Duodenal mucosa (tissue), 2 donors: ENCODE measurements around the gene RPS3.

Experiments
- H3K27ac ChIP-seq: one replicate; pipeline ENCODE4 v1.7.0; 2013; ENCODE audit warnings: low read depth, low read length
- H3K27me3 ChIP-seq, 2 donors: one replicate each; pipeline ENCODE4 v1.7.0; 2013; ENCODE audit warnings: low read length in 2 of 2, control low read depth in 1 of 2; ENCODE audit not compliant: insufficient read depth in 2 of 2, control insufficient read depth in 1 of 2
- H3K36me3 ChIP-seq, 2 donors: one replicate each; pipeline ENCODE4 v1.7.0; 2013; ENCODE audit warnings: low read length in 2 of 2, control low read depth in 1 of 2; ENCODE audit not compliant: insufficient read depth in 2 of 2, control insufficient read depth in 1 of 2
- H3K4me1 ChIP-seq, 2 donors: one replicate each; pipeline ENCODE4 v1.7.0; 2013; ENCODE audit warnings: low read length in 2 of 2, control low read depth in 1 of 2; ENCODE audit not compliant: insufficient read depth in 2 of 2, control insufficient read depth in 1 of 2
- H3K4me3 ChIP-seq, 2 donors: one replicate each; pipeline ENCODE4 v1.7.0; 2013; ENCODE audit warnings: low read length in 2 of 2, low read depth in 1 of 2
- H3K9ac ChIP-seq, 2 donors: one replicate each; pipeline ENCODE4 v1.7.0; 2013; ENCODE audit warnings: low read length in 2 of 2, low read depth in 1 of 2
- H3K9me3 ChIP-seq, 2 donors: one replicate each; pipeline ENCODE4 v1.7.0; 2013; ENCODE audit warnings: low read length in 2 of 2, control low read depth in 1 of 2; ENCODE audit not compliant: control insufficient read depth in 1 of 2

Gene RPS3

DNA sequence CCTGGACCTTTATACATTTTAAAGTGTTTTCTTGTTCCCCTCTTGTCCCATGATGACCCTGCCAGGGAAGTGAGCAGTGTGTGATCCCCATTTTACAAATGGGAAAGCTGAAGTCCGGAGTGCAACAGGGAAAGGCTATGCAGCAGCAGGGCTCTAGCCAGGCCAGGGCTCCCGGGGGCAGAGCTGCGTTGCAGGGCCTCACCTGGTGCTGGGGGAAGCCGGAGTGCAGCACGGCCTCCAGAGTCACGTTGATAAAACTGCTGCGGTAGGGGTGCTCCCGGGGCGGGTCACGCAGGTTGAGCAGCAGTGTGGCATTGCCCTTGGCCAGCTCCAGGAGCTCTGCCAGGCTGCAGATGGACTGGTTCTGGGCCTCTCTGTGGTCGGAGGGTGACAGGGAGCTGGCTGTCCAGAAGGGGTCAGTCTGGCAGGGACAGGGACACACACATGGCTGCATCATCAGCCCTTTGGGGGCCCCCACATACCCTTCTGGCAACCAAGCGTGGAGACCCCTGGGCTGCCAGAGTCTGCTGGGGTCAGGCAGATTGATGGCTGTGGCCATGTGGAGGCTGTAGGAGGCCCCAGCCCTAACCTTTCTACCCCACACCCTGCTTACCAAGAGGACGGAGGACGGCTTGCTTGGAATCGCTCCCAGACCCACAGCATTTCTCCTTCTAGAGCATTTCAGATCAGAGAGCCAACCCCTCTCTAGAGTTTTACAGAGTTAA is 43.0 kb downstream of the RPS3 start:
- H3K36me3 ChIP-seq, result no peaks in the 10 kb centered on the region
- H3K9ac ChIP-seq, result no peak overlapping the region
- H3K27me3 ChIP-seq, result no peaks in the 10 kb centered on the region

GRCh38 chr11:75443043-75443442 is 43.7 kb downstream of the RPS3 start:
- no peaks in the 10 kb centered on the region for H3K36me3 ChIP-seq
- no peaks in the 10 kb centered on the region for H3K9me3 ChIP-seq
- no peak overlapping the region for H3K27ac ChIP-seq
- H3K9ac ChIP-seq, result no peak overlapping the region
- H3K4me3 ChIP-seq, result no peak overlapping the region
- H3K27me3 ChIP-seq, result no peaks in the 10 kb centered on the region
- no peaks in the 10 kb centered on the region for H3K4me1 ChIP-seq

More for the DNA sequence above, 43.0 kb downstream of the RPS3 start:
- H3K4me3 ChIP-seq, result no peak overlapping the region
- no peaks in the 10 kb centered on the region for H3K9me3 ChIP-seq
- no peaks in the 10 kb centered on the region for H3K4me1 ChIP-seq
- no peak overlapping the region for H3K27ac ChIP-seq

GRCh38 chr11:75445315-75445953 is 46.1 kb downstream of the RPS3 start:
- Histone ChIP-seq H3K4me3 (no peak overlapping the region), H3K9ac (no peak overlapping the region), H3K27ac (no peak overlapping the region), H3K9me3 (no peaks in the 10 kb centered on the region), H3K4me1 (no peaks in the 10 kb centered on the region), H3K36me3 (no peaks in the 10 kb centered on the region), H3K27me3 (no peaks in the 10 kb centered on the region)

- H3K27ac ChIP-seq, result no peak overlapping the region
- no peaks in the 10 kb centered on the region for H3K4me1 ChIP-seq
- H3K27me3 ChIP-seq, result no peaks in the 10 kb centered on the region
- no peak overlapping the region for H3K4me3 ChIP-seq
- no peaks in the 10 kb centered on the region for H3K9me3 ChIP-seq
- no peak overlapping the region for H3K9ac ChIP-seq
- H3K36me3 ChIP-seq, result no peaks in the 10 kb centered on the region
These were observed 48.1 kb downstream of the RPS3 start for GRCh38 chr11:75447415-75447814.

- H3K36me3 ChIP-seq, result no peaks in the 10 kb centered on the region
- H3K27me3 ChIP-seq, result no peaks in the 10 kb centered on the region
- no peaks in the 10 kb centered on the region for H3K4me1 ChIP-seq
- no peak overlapping the region for H3K9ac ChIP-seq
- H3K27ac ChIP-seq, result no peak overlapping the region
- no peaks in the 10 kb centered on the region for H3K9me3 ChIP-seq
- no peak overlapping the region for H3K4me3 ChIP-seq
These were observed 50.0 kb downstream of the RPS3 start for GRCh38 chr11:75449271-75449670.

DNA sequence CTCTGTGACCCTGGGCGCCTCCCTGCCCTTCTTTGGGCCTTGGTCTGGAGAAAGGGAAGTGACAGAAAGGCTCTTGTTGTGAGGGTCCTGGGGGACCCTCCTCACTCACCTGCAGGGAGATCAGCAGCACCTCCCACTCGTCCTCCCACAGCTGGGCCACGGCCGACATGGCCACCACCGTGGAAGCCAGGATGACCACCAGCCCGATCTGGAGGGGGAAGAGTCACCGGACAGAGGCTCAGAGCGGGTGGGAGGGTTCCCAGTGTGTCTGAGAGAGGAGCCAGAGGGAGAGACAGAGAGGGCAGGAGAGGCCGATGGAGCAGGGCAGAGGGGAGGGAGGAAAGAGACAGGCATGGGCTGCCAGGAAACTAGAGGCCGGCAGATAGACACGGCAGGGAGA is 50.5 kb downstream of the RPS3 start:
- Histone ChIP-seq H3K36me3 (no peaks in the 10 kb centered on the region), H3K4me3 (no peak overlapping the region), H3K27me3 (no peaks in the 10 kb centered on the region), H3K9ac (no peak overlapping the region), H3K4me1 (no peaks in the 10 kb centered on the region), H3K9me3 (no peaks in the 10 kb centered on the region), H3K27ac (no peak overlapping the region)

- no peaks in the 10 kb centered on the region for H3K4me1 ChIP-seq
- H3K27me3 ChIP-seq, result no peaks in the 10 kb centered on the region
- H3K9ac ChIP-seq, result no peak overlapping the region
- no peak overlapping the region for H3K4me3 ChIP-seq
- H3K36me3 ChIP-seq, result no peaks in the 10 kb centered on the region
- H3K27ac ChIP-seq, result no peak overlapping the region
- H3K9me3 ChIP-seq, result no peaks in the 10 kb centered on the region
These were observed 50.9 kb downstream of the RPS3 start for GRCh38 chr11:75450236-75450635.

GRCh38 chr11:75450826-75451821 is 51.8 kb downstream of the RPS3 start:
- Histone ChIP-seq H3K4me3 (no peak overlapping the region), H3K9me3 (no peaks in the 10 kb centered on the region), H3K9ac (no peak overlapping the region), H3K4me1 (no peaks in the 10 kb centered on the region), H3K27ac (no peak overlapping the region), H3K36me3 (no peaks in the 10 kb centered on the region), H3K27me3 (no peaks in the 10 kb centered on the region)

DNA sequence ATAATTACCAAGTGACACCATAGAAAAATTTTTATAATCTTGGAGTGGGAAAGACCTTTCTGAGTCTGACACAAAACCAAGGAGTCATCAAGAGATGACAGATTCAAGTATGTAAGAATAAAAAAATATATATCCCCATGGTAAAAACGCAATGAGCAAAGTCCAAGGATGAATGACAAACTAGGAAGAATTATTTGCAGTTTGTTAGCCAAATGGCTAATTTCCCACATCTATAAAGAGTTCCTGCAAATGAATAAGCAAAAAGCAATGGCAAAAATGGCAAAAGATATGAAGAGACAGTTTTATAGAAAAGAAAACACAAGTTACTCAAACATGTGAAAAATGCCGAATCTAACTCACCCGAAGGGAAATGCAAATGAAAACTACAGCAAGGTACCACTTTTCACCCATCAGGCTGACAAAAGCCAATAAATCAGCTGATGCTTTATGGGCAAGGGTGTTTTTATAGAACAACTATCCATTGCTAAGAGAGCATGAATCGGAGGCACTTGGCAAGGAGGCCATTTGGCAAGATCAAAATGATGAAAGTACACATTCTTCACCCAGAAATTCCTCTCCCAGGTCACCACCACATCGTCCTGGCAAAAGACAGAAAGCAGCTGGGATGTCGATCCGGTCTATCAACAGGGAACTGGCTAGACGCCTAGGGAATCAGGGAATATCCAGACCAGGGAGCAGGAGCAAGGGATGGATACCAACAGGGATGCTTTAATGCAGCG is 54.8 kb downstream of the RPS3 start:
- H3K27ac ChIP-seq, result no peak overlapping the region
- H3K4me1 ChIP-seq, result no peaks in the 10 kb centered on the region
- H3K9ac ChIP-seq, result no peak overlapping the region
- H3K36me3 ChIP-seq, result no peaks in the 10 kb centered on the region
- no peaks in the 10 kb centered on the region for H3K9me3 ChIP-seq
- H3K27me3 ChIP-seq, result no peaks in the 10 kb centered on the region
- H3K4me3 ChIP-seq, result no peak overlapping the region
